ENCODE data around the gene KRT76. TPM values are rescaled to one million over a fixed set of nuclear protein-coding genes. Genes with fewer than 3 reads are reported as not detected.

The KRT76 gene
- total RNA-seq, 1 donor from 2014 or later, result not detected

DNA sequence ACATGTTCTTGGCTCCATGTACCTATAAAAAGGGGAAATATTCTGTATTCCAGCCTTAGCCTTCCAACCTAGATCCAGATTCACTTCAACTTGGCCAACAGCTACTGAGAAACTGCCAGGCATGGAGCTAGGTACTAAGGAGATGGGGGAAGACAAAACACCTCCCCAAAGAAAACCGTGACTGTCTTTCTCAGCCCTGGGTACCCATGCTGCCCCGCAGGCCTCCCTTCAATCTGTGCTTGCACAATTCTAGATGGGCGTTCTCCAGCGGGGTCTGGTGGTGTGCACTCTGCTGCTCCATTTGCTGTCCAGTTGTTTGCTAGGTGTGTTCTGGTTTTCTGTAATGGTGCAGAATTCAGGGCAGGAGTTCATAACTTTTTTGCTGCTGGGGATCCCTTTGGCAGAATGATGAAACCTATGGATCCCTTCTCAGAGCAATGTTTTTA is 37.6 kb upstream of the KRT76 start:
- ATAC-seq, result no peak
- intact Hi-C loops (cut with DNase I), result no loop called here
- DNase-seq (ENCODE audit: missing footprints), result no peak

- no peak for ATAC-seq
- intact Hi-C loops (cut with DNase I), result no loop called here
Observed at GRCh38 chr12:52813885-52814709, 37.0 kb upstream of the KRT76 start, which contains the start of gene KRT4. Gene KRT4 (minus strand): TSS chr12:52814116. CDS start chr12:52814058, 58 bp downstream.

GRCh38 chr12:52813203-52813819 is 36.2 kb upstream of the KRT76 start:
- intact Hi-C loops (cut with DNase I), result no loop called here
- ATAC-seq (no peak), DNase-seq (ENCODE audit: missing footprints) (no peak)

More at GRCh38 chr12:52813885-52814709, 37.0 kb upstream of the KRT76 start, which contains the start of gene KRT4:
- no peak for DNase-seq (ENCODE audit: missing footprints)

GRCh38 chr12:52812749-52813148 is 35.6 kb upstream of the KRT76 start:
- intact Hi-C loops (cut with DNase I), result no loop called here
- DNase-seq (ENCODE audit: missing footprints) (no peak), ATAC-seq (no peak)

GRCh38 chr12:52812073-52812400 is 34.9 kb upstream of the KRT76 start:
- ATAC-seq, result no peak

GRCh38 chr12:52811191-52812072 is 34.3 kb upstream of the KRT76 start:
- intact Hi-C loops (cut with DNase I), result no loop called here
- ATAC-seq, result no peak
- DNase-seq (ENCODE audit: missing footprints), result no peak

More at GRCh38 chr12:52812073-52812400, 34.9 kb upstream of the KRT76 start:
- intact Hi-C loops (cut with DNase I), result no loop called here
- no peak for DNase-seq (ENCODE audit: missing footprints)

DNA sequence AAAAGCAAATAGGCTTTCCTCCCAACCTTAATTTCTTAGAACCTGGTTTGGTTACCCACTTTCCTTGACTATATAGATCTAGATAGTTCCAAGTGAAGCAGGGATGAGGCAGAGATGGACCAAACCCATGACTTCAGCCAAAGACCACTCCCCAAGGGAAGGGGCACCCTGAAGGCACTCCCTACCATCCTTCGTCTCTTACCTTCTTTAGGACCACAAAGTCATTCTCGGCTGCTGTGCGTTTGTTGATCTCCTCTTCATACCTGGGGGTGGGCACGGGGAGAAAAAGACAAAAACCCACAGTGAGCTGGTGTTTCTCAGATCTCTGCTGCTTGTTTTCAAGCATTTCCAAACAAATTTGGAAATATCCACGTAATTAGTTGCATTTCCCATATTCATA is 33.4 kb upstream of the KRT76 start:
- intact Hi-C loops (cut with DNase I), result no loop called here
- DNase-seq (ENCODE audit: missing footprints), result no peak
- no peak for ATAC-seq

DNA sequence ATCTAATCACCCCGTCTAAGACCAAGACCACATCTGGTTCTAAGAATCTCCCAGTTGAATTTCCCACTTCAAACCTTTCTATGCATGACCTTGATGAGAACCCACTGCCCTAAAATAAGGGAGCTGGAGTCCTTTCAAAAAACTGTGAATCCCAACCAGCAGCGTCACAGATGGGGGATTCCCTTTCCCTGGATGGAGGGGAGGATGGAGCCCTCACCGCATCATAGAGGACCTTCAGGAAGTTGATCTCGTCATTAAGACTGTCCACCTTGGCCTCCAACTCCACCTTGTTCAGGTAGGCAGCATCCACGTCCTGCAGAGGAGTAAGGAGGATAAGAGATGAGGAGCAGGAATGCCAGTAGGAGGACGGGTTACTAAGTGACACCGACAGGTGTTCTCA is 32.0 kb upstream of the KRT76 start:
- no peak for ATAC-seq
- no peak for DNase-seq (ENCODE audit: missing footprints)
- intact Hi-C loops (cut with DNase I), result no loop called here

DNA sequence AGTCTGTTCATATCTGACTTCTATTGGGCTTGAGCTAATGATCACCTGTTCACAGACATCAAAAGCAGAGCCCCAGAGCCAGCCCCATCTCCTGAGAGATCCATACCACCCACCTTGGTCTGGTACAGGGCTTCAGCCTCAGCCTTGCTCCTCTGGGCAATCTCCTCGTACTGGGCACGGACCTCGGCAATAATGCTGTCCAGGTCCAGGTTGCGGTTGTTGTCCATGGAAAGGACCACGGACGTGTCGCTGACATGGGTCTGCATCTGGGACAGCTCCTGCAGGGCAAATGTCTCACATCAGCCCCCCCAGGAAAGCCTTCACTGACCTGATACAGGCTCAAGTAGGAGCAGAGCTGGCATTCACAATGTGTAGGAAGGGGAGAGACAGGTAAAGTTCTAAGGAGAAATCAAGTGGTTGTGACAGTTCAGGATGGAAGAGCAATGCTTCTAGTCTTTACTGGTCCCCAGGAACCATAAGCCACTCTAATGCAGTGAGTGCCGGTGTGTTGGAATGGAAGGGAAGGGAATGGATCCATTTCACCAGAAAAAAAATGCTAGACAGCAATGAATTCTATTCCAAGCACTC is 31.5 kb upstream of the KRT76 start:
- intact Hi-C loops (cut with DNase I), result no loop called here
- ATAC-seq, result no peak
- DNase-seq (ENCODE audit: missing footprints), result no peak

DNA sequence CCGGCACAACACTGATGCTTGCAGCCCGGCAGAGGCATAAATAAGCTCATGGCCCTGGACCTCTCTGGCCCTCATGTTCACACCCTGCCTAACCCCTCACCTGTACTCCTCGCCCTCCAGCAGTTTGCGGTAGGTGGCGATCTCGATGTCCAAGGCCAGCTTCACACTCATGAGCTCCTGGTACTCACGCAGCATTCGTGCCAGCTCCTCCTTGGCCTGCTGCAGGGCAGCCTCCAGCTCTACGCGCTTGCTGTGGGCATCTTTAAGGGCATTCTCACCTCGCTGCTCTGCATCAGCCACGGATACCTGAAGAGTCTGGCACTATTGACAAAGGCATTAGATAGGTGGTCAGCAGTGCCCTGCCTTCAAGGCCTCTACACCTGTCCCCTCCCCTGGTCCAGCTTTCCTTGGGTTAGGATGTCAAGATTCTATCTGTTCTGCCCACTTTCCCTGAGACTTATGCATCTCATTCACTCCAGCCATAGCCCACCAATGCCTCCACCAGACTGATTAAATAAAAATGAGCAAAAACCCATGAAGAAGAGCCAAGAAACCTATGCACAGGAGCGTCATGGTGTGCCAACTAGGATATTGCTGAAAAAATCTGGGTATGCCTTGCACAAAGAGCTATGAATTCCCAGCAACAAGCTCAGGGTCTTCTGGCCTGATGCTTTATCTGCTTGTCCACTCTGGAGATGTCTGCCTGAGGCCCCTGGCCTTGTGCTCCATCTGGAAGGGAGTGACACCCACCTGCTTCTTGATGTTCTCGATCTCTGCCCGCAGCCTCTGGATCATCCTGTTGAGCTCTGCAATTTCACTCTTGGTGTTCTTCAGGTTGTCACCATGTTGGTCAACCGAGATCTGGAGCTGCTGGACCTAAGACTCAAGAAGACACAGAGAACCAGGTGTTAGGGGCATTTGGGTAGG is 30.7 kb upstream of the KRT76 start:
- DNase-seq (ENCODE audit: missing footprints) (no peak), ATAC-seq (no peak)
- intact Hi-C loops (cut with DNase I), result no loop called here

GRCh38 chr12:52806821-52807543 is 29.8 kb upstream of the KRT76 start:
- ATAC-seq (no peak), DNase-seq (ENCODE audit: missing footprints) (no peak)
- intact Hi-C loops (cut with DNase I), result no loop called here

DNA sequence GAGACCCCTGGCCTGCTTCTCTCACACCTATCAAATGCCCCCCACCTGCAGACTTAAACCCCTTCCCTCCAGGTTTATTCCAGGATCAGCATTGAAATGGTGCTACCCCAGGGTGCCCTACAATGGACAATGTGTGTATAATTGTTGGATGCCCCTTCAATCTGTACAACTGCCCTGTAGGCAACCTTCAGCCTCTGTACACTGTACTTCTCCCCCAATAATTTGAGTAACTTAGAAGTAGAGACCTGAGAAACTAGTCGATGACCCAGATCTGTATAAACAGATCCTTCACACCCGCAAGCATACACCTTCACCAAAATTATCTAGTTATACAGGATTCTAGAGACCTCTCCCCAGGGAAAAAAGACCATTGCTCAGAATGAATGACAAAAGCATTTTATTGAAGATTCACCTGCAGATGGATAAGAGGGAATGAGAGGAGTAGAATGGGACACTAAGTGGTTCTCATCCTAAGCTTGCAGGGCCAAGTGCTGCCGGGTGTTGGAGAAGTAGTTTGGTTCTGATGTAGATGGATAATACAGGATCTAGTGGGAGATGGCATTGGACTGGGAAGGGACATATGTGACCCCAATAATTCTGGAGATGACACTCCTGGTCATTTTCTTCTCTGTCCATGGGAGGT is 29.1 kb upstream of the KRT76 start:
- intact Hi-C loops (cut with DNase I), result no loop called here
- DNase-seq (ENCODE audit: missing footprints) (no peak), ATAC-seq (no peak)

DNA sequence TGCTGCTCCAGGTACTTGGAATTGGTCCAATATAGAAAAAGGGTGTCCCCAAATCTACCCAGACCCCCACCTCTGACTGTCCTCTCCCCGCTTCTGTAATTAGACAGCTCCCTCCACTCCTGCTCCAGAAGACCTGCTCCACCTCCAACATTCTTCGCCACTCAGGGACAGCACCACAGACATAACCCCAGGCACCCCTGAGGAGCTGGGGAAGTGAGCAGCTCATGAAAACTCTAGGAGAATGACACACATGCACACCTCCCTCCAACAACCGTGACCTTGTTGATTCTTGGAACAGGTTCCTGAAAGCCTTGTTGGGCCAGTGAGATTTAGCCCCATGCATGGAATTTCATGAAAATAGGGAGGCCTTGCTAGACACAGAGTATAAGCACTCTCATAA is 28.6 kb upstream of the KRT76 start:
- DNase-seq (ENCODE audit: missing footprints), result no peak
- intact Hi-C loops (cut with DNase I), result no loop called here
- no peak for ATAC-seq

GRCh38 chr12:52805000-52805399 is 27.9 kb upstream of the KRT76 start:
- ATAC-seq, result no peak
- no peak for DNase-seq (ENCODE audit: missing footprints)
- intact Hi-C loops (cut with DNase I), result no loop called here

- DNase-seq (ENCODE audit: missing footprints) (no peak), ATAC-seq (no peak)
- intact Hi-C loops (cut with DNase I), result no loop called here
Observed at GRCh38 chr12:52802442-52802841, 25.3 kb upstream of the KRT76 start.

- DNase-seq (ENCODE audit: missing footprints), result no peak
- intact Hi-C loops (cut with DNase I), result no loop called here
Observed at GRCh38 chr12:52801773-52802172, 24.6 kb upstream of the KRT76 start.

More at GRCh38 chr12:52801773-52802172, 24.6 kb upstream of the KRT76 start:
- no peak for ATAC-seq
